NCI-H1048 (cell line): ENCODE results near the gene CCSAP.
"Not testable (repeated sequence)": the region's sequence is repeated elsewhere in the genome, so short reads cannot be mapped to it uniquely, and the experiment has no call there.

Experiments
- DNase-seq: peaks from one replicate; lab custom pipeline; 2025; lab: John Stamatoyannopoulos, UW

The CCSAP gene, protein sequence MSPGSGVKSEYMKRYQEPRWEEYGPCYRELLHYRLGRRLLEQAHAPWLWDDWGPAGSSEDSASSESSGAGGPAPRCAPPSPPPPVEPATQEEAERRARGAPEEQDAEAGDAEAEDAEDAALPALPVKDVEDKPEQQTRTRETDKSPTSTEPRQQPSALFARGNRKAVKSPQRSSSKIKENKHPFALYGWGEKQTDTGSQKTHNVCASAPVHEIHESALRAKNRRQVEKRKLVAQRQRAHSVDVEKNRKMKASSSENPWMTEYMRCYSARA

DNA sequence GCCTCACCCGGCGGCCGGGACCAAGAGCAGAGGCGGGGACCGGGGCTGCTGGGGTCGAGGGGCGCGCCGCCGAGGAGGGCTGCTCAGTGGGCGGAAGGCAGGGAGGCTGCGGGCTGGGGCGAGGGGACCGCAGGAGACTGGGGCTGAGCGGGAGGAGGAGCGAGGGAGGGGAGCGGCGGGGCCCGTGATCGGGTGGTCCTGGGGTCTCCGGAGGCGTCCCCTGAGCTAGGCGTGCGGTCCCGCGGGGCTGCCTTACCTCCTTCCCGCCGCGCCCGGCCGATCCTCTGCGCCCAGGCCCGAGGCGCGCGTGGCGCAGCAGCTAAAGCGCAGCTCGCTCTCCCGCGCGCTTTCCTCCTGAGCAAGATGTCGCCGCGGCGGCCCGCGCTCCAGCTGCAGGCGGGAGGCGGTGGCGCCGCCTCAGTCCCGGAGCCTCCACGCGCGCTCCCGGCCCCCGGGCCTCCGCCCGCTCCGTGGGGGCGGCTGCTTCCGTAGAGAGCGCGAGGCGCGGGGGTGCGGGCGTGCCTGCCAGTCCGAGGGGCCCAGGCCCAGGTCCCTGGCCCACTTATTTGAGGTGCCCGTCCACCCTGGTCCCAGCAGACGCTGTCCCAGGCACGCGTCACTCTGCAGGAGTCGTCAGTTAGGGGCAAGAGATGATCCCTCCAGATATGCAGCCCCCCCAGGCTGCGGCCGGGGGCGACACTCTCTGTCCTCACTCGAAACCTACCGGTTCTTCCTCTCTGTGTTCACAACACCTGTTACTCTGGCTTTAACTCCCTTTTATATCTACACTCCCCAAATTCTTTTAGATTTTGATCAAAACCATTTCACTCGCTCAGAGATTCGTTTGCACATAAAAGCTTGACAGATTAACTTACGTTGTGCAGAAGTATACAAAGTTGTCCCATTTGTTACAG lies at the start of gene CCSAP:
Gene CCSAP (minus strand): TSS at position 392 of the 914 bp plus-strand sequence. CDS start 582 bp downstream, outside the sequence.
- DNase-seq = peak; percentile 48

GRCh38 chr1:229390130-229390529 lies 47.3 kb upstream of the CCSAP start:
- no peak for DNase-seq

GRCh38 chr1:229388897-229389580 lies 46.2 kb upstream of the CCSAP start:
- DNase-seq = no peak

- no peak for DNase-seq
Observed at GRCh38 chr1:229385853-229386456, 43.1 kb upstream of the CCSAP start.

DNA sequence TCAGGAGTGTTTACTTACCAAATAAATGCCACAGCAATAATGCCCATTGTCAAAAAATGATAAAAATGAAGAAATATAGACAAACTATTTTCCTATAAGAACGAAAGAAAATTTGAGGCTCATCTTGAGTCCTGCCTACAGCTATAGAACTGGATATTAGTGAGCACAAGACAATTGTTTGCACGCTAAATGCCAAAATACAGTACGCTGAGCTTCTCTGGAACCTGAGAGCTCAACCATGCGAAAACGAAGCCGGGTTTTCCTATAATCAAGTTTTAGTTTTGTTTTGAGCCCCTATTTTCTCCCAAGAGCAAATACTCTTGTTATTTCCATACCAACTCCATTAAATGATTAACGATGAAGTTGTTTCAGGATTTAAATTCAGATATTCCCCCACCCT lies 42.0 kb upstream of the CCSAP start:
- no peak for DNase-seq

DNA sequence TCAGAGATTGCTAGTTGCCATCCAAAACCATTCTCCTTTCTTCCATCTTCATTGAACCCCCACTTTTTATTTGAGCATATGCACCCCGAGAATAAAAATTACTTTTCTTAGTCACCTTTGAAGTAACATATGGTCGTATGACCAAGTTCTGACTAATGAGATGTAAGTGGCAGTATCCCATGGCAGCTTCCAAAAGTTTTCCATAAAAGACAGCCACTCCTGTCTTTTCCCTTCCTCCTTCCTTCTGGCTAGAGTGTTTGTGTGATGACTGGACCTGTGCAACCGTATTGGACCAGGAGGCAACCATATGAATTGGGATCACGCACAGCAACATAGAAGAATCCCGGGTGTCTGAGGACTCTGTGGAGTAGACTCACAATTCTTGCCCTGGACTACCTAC lies 41.1 kb upstream of the CCSAP start:
- DNase-seq = no peak

GRCh38 chr1:229383188-229383587 lies 40.3 kb upstream of the CCSAP start:
- DNase-seq = no peak

DNA sequence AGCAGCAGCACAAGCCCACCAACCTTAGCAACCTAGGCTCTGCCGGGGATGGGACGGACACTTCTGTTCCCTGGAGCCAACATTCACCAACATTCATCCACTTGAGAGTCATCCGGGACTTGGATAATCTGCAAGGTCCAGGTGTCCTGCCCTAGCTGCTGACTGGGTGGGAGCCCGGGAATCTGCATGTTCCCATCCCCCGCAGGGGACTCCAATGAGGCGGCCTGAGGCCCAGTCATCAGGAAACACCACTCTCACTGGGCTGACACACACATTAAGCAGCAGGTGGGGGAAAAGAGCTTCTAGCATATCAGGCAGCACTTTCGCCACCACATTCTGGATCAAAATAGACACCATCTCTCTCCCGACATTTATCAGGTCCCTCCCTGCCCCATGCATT lies 38.4 kb upstream of the CCSAP start:
- no peak for DNase-seq

DNA sequence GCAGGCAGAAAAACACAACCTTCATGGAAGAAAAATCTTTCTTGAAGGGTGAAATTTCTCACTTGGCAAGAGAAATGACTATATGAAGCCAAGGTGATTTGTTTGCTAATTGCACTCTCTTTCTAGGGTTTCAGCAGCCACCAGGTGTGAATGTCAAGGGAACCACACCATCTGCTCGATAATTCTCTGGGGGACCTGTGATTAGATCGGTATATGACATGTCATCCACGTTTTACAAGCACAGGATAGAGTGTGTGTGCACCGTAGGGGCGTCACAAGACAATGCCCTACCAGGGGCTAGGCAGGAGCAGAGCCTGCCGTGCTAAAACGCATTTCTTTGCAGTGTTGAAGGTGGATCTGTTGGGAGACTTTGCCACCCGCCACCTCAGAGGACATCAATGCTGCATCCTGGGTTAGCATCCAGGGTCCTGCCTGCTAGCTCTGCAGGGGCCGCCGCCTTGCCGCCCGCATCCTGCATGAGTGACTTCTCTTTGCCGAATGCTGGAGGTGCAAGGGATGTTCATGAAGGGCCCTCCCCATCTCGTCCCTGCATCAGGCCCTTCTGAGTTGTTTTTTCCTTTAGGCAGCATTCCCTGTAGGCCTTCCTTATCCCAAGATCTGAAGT lies 37.8 kb upstream of the CCSAP start:
- no peak for DNase-seq

DNA sequence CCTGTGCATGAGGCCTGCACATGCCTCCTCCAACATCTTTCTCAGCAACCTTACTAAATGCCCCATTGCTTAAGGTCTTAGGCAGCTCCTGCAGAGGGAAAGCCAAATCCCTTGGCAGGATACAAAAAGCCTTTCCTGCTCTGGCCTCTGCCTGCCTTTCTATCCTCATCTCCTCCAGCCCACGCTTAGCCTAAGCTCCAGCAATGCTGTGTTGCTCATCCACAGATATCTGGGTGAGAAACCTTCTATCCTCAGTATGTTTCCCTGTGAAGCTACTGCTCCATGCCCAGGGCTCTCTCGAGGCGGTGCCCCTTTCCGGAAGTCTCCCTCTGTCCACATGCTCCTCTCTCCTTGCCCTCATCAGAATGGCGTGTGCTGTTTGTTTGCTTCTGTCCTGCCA lies 37.0 kb upstream of the CCSAP start:
- DNase-seq = no peak

DNA sequence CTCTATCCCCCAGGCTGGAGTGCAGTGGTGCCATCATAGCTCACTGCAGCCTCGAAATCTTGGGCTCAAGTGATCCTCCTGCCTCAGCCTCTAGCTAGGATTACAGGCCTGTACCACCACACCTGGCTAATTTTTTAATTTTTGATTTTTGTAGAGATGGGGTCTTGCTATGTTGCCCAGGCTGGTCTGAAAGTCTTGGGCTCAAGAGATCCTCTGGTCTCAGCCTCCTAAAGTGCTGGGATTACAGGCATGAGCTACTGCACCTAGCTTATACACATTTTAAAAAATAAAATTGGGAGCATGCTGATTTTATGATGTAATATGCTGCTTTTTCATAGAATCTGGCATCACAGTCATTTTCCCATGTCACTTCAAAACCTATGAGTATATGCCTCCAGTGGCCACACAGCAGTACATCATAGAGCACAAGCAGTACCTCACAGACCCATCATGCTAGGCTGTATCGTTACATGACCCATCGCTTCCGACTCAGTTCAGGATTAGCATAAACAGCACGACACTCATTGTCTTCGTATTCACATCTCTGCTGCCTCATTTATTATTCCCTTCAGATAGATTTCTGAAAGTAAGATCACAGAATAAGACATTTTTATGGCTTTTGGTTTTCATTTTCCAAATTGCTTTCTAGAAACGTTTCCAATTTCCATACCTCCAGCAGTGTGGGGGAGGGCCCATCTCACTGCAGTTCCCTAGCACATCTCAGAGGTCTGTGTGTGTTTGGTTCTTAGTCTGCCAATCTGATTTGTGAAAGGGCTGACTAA lies 35.9 kb upstream of the CCSAP start:
- DNase-seq = no peak

- not testable (repeated sequence) for DNase-seq
Observed at GRCh38 chr1:229378035-229378434, 35.2 kb upstream of the CCSAP start.

DNA sequence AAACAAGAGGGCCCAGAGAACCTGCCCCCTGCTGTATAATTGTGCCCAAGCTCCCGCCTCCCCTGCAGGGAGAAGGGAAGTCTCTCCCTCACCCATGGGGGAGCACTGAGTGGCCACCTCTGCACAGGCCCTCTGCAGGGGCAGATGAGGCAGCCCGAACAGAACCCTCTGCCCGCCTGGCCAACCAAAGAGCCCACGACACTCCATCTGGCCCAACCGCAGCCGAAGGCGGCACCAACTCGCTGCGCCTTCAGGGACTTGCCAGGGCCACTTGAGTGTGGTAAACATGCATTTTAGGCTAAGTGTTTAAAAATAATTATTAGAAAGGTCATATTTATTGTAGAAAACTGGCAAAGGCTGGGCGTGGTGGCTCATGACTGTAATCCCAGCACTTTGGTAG lies 34.6 kb upstream of the CCSAP start:
- no peak for DNase-seq

DNA sequence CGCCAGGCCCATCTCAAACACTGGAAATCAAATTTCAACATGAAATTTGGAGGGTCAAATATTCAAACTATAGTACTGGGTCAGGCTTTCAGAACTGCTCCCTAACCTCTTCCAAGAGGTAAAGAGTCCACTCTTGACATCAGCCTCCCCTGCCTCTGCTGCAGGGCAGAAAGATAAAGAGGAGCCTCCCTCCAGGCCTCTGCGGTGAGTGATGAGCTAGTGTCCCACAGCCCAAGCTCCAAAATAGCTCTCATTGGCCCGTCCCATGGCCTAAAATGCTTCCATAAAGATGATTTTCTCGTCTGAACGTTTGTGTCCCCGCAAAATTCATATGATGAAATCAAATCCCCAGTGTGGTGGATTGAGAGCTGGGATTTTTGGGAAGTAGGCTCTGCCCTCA lies 33.7 kb upstream of the CCSAP start:
- no peak for DNase-seq

- DNase-seq = no peak
Observed at GRCh38 chr1:229374485-229374884, 31.6 kb upstream of the CCSAP start.

GRCh38 chr1:229373395-229373794 lies 30.5 kb upstream of the CCSAP start:
- DNase-seq = no peak

- no peak for DNase-seq
Observed at GRCh38 chr1:229372251-229372650, 29.4 kb upstream of the CCSAP start.

DNA sequence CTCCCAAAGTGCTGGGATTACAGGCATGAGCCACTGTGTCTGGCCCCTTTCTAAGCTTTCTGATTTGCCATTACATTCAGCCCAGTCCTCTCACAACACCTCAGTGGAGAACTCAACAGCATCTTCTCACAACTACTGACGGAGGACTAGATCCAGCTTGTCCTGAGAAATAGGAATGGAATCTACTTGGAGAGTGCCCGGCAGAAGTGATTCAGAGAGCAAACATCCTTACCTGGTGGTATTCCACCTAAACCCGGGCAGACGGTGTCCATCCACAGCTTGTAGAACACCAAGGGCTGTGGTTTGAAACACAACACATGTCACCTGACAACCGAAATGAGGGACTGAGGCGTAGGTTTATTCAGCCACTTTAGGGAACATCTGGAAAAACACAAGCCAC lies 28.8 kb upstream of the CCSAP start:
- no peak for DNase-seq

DNA sequence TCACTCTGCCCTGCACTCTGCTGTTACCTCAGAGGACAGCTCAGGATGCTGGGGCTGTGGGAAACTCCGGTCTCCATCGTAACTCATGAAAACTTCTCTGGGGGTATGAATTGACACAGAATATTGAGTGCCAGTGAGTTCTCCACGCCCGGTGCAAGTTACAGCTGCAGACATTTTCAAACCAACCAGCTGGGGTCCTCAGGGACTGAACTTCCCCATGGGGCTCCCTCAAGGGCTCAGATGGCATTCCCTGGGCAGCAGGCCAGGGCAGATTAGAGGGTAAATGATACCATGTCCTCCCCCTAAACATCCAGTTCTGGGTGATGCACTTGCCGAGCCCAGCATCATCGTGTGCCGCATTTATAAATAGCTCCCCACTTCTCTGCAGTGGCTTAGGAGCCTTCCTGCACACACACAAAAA lies 27.8 kb upstream of the CCSAP start:
- no peak for DNase-seq

DNA sequence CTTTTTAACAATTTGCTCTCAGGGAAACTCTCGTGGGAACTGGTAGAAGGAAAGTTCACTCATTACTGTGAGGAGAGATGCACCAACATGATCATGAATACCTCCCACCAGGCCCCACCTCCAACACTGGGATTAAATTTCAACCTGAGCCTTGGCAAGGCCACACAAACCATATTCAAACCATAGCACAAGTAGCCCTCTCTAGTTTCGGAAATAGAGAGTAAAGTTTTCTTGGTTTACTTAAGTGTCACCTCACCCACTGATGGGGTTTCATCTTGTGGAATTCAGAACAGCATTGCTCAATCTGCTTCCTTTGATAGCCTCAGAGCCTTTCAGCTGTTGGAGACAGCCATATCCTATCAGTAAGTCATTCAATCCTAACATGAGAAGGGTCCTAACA lies 25.5 kb upstream of the CCSAP start:
- DNase-seq = no peak

- no peak for DNase-seq
Observed at GRCh38 chr1:229365569-229365968, 22.7 kb upstream of the CCSAP start.
